HG02759 (cell line): ENCODE data around the gene IRF1.
A peak's percentile ranks its signal among the peaks of the same experiment; 100 is the strongest.

ENCODE experiments used
- ATAC-seq: cut with Tn5 transposase; IDR thresholded peaks from one replicate; pipeline ENCODE4 v1.9.1; 2021; ENCODE audit warnings: mild to moderate bottlenecking, moderate library complexity; ENCODE audit not compliant: unreplicated experiment

The IRF1 gene

DNA sequence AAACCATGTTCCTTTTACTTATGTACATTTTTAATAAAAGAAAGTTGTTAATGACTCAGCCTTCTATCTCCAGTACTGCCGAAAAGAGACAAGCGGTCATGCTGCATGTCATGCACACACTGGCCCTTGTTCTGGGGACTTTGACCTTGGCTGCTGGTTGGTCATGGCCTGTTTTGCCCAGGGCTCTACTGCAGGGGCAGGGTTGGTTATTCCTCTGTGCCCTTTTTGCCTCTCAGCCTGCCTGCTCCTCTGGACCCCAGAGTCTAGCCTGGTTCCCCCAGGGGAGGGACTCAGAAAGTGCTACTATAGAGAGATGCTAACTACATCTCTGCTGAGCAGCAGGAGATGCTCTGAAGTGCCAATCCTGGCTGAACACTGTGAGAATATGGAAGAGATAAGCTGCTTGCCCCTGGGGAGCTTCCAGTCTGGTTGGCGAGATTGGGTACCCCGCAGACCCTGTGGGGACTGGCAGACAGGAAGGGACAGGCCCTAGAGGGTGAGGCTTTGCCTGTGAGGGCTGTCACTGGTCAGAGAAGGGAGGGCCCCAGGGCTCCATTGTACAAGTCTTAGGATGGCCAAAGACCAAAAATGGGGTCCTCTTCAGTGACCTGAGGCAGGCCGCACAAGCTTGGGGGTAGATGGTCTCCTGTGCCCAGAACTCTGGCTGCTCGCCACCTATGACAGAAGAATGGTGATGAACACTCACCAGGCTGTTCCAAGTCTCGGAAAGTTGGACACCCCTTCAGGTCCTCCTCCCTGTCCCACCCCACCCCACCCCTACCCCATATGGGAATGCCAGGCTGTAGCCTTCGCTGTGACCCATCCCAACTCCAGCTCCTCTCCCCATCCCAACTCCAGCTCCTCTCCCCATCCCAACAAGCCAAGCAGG lies 14.3 kb downstream of the IRF1 start:
- ATAC-seq = no peak

DNA sequence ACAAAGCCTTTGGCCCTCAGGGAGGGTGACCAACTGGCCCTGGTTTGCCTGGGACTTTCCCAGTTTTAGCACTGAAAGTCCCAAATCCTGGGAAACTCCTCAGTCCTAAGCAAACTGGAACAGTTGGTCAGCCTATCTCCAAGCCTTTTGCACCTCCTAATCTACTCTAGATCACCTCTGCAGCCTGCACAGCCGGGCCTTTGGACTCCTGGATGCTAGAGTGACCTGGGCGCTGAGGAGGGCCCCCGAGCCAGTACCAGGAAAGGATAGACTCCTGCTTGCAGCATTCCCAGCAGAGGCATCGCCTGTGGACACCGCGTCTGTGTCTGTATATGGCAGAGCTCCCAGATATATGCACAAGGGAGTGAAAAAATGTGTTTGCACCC lies 15.1 kb downstream of the IRF1 start:
- no peak for ATAC-seq

DNA sequence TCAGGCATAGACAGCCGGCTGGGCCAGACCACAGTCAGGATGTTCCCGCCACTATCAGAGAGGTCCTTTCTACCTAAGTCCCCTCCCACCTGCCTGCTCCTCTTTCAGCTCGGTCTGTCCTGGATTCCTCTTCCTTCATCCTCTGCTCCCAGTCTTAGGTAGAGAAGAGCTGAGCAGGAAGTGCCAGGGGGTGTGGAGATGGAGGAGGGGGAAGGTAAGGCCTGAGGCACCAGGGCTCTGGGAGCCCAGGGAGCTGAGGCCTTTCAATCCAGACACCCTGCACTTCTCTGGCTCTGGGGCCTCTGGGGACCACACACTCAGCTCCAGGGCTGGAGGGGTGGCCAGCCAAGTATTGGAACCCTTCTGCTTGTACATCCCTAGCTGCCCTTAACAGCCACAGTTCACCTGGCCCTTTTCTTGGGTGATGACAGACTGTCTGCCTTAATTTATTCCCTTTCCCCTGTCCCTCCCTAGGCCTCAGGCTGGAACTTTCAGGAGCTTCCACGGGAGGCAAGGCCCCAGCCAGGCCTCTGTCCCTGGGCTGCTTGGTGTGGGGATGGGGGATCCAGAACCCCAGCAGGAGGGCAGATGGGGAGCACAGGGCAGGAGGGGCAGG lies 15.6 kb downstream of the IRF1 start:
- ATAC-seq = no peak

DNA sequence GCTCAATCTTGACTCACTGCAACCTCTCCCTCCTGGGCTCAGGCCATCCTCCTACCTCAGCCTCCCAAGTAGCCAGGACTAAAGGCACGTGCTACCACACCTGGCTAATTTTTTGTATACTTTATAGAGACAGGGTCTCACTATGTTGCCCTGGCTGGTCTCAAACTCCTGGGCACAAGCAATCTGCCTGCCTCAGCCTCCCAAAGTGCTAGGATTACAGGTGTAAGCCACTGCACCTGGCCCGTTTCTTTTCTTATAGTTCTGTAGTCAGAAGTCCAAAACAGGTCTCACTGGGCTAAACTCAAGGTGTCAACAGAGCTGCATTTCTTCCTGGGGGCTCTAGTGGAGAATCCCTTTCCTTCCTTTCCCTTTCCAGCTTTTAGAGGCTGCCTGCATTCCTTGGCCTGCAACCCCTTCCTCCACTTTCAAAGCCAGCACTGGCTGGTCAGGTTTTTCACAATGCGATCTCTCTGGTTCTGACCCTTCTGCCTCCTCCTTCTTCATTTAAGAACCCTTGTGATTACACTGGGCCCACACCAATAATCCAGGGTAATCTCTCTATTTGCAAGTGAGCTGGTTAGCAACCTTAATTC lies 16.3 kb downstream of the IRF1 start:
- ATAC-seq = no peak

DNA sequence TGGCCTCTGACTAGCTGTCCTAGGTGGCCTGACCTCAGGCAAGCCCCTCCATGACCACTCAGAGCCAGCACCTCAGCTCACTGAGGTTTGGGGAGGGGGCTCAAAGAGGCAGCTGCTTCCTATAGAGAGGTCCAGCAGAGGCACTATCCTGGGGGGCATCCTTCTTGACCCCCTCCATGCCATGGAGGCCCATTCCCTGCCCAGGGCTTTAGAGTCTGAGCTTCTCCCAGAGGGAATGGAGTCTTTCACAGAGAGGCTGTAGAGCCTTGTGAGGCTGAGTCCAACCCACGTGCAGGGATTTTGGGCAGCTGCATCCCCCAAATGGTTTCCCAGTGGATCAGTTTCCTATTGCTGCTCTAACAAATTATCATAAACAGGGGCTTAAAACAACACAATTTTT lies 16.9 kb downstream of the IRF1 start:
- no peak for ATAC-seq

DNA sequence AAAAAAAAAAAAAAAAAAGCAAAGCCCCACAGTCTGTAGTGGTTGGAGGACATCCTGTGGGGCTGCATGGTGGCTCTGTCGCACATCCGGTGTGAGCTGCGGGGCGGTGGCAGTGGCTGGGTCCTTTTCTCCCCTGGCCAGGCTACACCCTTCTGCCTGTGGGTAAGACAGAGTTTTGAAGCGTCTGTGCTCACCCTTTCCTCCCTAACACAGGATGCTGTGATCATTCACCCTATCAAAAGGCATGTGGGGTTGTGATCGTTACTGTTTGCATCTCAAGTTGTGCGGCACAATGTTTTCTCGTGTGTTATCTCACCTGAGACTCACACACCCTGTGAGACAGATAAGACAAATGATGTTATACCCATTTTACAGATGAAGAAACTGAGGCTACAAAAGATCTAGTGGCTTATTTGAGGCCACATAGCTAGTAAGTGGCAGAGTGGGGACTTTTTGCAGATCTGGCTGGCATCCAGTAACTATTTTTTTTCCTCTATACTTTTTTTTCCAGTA lies 17.5 kb downstream of the IRF1 start:
- peak; percentile 84 for ATAC-seq

DNA sequence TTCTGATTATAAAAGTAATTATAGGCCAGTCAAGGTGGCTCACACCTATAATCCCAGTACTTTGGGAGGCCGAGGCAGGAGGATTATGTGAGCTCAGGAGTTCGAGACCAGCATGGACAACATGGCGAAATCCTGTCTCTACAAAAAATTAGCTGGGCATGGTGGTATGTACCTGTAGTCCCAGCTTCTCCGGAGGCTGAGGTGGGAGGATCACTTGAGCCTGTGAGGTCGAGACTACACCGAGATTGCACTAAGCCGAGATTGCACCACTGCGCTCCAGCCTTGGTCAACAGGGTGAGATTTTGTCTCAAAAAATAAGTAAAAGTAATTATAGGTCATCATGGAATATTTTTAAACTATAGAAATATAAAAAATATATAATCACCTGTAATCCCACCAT lies 18.1 kb downstream of the IRF1 start:
- ATAC-seq = no peak

DNA sequence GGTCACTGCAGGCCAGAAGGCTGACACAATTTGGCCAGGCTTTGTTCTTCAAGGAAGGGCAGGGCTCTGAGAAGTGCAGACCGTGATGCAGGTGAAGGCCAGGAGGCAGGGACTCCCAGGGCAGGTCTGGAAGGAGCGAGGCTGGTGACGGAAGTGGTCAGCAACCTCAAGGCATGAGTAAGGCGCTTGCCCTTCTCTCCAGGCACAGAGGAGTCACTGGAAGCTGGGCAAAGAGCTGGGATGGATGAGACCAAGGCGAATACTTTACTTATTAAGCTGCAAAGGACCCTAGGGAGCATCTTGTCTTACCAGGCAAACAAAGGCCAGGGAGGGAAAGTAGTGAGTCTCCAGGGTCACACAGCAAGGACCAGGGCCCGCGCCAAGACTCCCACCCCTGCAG lies 18.6 kb downstream of the IRF1 start:
- no peak for ATAC-seq

DNA sequence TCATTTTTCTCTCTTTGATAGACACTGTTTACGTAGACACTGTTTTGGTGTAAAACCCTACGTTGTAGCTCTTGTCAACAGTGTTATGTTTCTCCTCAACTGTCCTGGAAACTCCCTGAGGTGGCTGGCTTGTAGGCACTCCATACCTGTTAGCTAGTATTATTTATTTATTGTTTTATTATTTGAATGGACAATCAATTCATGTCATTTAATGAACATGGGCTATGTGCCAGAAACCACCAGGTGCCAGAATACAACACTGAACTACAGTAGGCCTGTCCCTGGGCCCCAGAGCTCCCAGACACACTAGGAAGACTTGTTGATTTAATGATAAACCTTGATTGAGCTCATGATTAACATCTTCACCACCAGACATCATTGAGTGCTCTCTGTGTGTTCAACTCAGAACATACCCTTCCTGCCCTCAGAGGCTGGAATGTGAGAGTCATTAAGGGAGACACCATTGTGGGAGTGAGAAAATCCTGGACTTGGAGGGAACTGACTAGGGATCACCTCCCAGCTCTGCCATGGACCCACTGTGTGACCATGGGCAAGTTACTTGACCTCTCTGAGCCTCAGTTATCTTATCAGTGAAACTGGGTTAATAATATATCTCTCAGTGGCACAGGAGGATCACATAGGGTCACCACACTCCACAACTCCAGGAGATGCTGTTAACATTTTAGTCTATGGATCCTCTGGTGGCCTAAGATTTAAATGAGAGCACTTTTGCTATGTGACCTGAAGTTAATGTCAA lies 19.2 kb downstream of the IRF1 start:
- ATAC-seq = no peak

DNA sequence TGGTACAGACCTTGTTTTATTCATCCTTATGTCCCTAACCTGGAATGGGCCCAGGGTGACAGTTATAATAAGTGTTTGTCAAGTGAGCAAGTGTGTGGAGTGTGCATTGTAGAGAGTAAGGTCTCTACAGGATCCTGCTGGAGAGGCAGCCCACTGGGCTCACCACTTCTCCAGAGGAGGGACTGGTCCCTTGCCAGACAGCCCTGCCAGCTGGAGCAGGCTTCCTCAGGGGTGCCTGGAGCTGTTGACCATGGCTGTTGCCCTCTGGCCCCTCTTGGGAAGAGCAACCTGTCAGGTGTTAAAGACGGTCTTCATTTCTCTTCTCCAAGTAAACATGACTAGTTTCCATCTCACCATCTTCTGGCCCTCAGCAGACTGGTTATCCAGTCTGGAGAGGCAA lies 20.0 kb downstream of the IRF1 start:
- ATAC-seq = no peak

DNA sequence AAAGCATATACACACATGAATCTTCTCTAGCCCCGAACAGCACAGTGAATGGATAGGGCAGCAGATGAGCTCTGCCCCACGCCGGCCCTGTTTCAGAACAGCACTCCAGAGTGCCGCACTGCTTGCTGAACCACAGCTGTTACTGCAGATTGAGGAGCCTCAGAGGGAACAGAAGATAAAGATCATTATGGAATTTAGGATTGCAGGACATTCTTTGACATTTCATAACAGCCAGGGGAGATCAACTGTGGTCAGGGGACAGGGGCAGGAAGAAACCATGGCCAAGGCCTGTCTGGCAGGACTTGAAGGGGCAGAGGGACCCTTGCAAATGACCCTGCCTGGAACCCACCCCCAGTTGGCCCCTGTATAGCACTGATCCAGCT lies 20.6 kb downstream of the IRF1 start:
- ATAC-seq = no peak

DNA sequence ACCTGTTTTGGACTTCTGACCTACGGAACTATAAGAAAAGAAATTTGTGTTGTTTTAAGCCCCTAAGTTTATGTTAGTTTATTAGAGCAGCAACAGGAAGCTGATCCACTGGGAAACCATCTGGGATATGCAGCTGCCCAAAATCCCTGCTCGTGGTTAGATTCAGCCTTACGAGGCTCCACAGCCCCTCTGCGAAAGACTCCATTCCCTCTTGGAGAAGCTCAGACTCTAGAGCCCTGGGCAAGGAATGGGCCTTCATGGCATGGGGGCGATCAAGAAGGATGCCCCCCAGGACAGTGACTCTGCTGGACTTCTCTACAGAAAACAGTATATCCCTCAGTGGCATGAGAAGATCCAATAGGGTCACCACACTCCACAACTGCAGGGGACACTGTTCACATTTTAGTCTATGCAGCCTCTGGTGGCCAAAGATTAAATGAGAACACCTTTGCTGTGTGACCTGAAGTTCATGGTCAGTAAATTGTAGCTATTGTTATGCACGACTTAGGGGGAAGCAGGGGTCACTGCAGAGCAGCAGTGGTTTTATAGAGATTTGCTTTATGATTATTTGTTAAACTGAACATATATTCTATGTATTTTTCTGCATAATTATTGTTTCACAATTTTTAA lies 21.1 kb downstream of the IRF1 start:
- no peak for ATAC-seq

DNA sequence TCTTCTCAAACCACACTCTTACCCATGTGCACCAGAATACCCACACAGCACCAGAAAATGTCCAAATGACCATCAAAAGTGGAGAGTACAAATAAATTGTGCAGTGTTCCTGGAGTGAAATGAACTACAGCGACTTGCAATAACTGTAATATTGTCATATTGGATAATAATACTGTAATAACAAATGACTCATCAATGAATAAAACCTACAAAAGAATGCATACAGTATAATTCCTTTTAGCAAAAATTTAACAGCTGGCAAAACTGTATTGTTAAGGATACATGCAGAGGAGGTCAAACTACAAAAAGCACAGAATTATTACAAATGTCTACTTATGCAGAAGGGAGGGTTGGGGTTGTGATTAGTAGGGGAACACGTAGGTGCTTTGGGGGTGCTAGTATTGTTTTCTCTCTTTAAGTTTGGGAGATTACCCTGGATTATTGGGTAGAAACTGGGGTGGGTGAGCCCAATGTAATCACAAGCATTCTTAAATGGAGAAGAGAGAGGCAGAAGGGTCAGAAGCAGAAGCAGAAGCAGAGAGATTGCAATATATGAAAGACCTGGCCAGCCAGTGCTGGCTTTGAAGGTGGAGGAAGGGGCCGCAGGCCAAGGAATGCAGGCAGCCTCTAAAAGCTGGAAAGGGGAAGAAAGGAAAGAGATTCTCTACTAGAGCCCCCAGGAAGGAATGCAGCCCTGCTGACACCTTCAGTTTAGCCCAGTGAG lies 21.8 kb downstream of the IRF1 start:
- ATAC-seq = no peak

DNA sequence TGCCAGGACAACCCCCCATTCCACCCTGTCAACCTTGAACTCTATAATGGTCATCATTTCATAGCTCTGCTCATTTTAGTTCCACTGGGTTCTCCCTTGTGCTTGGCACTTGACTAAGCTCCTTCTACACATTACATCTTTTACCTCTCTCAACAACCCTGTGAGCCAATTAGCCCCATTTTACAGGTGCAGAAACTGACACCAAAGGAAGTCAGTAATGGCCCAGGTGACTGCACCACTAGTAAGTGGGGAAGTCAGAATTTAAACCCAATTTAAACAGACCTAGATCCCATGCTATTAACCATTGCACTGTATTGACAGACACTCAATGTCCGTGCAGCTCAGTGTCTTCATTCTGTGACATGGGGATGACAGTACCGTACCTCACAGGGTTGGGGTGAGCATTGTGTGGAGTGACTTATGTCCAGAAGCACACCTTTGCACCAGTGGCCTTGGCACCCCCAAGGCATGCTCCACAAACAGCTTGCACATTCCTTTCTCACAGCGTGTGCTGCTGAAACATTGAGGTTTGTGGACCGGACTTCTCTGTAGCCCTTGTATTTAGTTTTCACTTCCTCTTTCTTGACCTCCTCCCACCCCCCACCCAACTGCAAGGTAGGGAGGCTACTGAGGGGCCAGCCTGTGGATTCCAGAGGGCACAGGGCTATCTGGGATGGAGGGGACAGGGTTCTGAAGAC lies 23.1 kb downstream of the IRF1 start:
- peak; percentile 35 for ATAC-seq

DNA sequence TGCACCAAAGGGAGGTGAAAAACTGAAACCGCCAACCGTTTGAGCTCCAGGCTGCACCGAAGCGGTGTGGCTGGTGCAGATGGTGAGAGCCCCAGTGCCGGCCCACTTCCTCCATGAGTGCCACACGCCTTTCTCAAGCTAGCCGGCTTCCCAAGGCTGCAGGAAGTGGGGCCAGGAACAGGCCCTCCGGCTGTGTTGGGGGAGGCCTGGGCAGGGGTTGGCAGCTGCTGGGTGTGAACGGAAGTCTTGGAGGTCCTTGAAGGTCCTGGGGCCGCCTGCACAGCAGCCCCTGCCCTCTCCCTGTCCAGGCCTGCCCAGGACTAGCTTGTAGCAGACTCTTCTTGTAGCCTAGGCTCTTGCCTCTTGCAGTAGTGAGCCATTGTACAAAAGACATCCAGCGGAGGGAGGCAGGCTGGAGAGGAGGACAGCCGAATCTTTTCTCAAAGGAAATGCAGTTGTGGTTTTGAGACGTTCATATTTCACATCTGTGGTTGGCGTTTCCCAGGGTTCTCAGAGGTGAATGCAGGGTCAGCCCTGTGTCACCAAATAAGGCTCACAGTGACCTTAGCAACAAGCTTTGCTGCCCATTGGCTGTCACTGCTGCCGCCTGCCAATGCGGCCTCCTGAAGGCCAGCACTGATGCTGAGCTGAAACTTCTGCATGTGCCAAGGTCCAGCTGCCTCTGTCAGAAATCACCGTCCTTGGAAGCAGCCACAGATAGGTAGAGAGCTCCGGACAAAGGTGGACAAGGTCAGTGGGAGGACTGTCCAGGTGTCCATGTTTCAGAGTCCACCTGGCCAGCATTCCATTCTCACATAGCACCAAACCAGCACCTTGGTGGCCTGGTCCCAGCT lies 23.9 kb downstream of the IRF1 start:
- ATAC-seq = peak; percentile 72

DNA sequence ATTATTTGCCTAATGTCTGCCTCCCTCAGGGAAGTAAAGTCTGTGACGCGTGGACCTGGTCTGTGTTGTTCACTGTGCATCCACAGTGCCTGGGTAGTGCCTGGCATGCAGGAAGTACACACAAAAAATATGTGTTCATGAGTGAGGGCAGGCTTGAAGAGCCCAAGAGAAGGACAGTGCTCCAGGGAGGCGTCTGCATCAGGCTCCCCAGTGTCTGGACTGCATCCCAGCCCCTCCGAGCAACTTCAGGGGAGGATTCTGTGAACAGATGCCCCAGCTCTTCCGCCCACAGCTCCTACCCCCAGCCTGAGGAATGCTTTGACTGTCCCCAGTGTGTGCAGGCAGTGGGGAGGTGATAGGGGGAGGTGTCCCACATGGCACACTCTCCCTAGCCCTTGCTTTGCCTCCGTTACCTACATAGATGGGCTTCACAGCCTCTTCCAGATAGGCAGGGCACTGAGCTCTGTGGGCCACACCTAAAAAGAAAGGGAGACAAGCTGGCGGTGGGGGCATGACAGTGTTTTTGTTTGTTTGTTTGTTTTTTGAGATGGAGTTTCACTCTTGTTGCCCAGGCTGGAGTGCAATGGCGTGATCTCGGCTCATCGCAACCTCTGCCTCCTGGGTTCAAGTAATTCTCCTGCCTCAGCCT lies 25.4 kb downstream of the IRF1 start:
- ATAC-seq = no peak

DNA sequence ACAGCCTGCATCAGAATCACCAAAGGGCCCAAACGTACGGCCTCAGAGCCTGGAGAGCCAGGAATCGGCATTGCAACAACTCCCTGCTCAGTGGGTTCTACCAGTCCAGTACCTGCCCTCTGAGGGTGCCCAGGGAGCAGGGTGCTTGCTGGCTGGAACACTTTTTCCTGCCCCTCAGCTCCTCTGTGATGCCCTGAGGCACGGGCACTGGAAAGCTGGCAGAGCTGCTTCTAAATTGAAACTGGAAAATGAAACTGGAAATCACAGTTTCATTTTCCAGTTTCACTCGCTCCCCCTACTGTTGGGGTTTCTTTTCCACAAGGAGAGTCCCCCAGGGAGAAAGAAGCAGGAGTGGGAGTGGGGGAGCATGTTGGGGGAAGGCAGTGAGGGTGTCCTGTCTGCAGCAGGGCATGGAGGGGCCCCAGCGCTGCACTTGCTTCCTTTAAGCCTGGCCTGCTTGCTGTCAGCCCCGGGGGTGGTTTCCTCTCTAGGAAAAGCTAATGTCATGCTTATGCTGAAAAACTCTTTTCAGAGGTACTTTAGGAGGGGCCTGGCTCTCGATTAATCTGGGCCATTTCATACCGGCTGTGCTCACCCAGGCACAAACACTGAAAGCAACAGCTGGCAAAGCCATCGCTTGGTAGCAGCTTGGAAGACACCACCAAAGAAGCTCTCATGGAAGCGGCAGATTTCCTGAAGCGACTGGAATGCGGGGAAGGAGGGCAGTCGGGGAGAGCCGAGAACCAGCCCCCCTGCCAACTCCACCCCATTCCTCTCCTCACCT lies 26.2 kb downstream of the IRF1 start:
- no peak for ATAC-seq

DNA sequence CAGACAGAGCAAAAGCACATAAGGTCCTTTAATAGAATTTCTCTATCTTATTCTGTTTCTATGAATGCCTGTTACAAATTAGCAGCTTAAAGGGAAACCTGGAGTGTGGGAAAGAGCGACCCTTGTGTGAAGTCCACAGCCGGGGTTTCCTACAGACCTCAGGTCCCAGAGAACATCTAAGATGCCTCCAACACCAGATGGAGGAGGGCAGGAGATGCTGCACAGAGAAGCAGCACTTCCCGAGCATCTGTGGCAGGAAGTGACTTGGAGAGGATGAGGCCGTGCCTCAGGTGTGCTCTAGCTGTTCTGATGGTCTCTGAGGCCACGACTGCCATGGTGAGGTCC lies 26.8 kb downstream of the IRF1 start:
- ATAC-seq = no peak
